Mesangial cell (primary cell): ENCODE measurements around the gene C10orf88. TPM values are rescaled to one million over a fixed set of nuclear protein-coding genes. Genes with fewer than 3 reads are reported as not detected.

Source experiments
- total RNA-seq: library from RNA; depleted of rRNA; stranded (reverse); fragments of >200 nt; gene quantifications from 2 replicates; pipeline ENCODE4 v1.2.3, GENCODE V29; 2015

C10orf88 gene
- total RNA-seq: 6.0 and 7.2 TPM in 2 replicates

GRCh38 chr10:122953902-122954730 lies at the start of gene C10orf88:
C10orf88 (minus strand) TSS chr10:122954227; CDS start chr10:122954178, 49 bp downstream.

GRCh38 chr10:122980209-122981065 lies 26.4 kb upstream of the C10orf88 start, which contains the start of gene PSTK:
PSTK (plus strand) TSS chr10:122980401; CDS start chr10:122980480, 79 bp downstream.

GRCh38 chr10:122910310-122910709 lies 43.7 kb downstream of the C10orf88 start, which contains the start of gene FAM24A:
FAM24A (plus strand) TSS chr10:122910610; CDS start chr10:122911635, 1,025 bp downstream.

Other genes starting within 250 kb of the C10orf88 start
- gene CUZD1, start 108.4 kb downstream of the C10orf88 start, total RNA-seq: 0.16 and 0.51 TPM in 2 replicates
- gene FAM24B, start 74.6 kb downstream of the C10orf88 start, total RNA-seq: 1.3 and 2.0 TPM in 2 replicates
- not detected in 2 replicates for gene FAM24A, start 43.6 kb downstream of the C10orf88 start, total RNA-seq
- gene PSTK, start 26.2 kb upstream of the C10orf88 start, total RNA-seq: 2.8 and 6.7 TPM in 2 replicates
- gene IKZF5, start 54.6 kb upstream of the C10orf88 start, total RNA-seq: 2.0 and 2.9 TPM in 2 replicates
- 3.3 and 3.7 TPM in 2 replicates for gene ACADSB, start 54.8 kb upstream of the C10orf88 start, total RNA-seq
- gene HMX3, start 181.7 kb upstream of the C10orf88 start, total RNA-seq: not detected in 2 replicates
- gene HMX2, start 193.9 kb upstream of the C10orf88 start, total RNA-seq: not detected in 2 replicates
- gene BUB3, start 200.2 kb upstream of the C10orf88 start, total RNA-seq: 99.0 and 238 TPM in 2 replicates